OCI-LY1 (cell line): ENCODE data around the gene TOM1L2.

Source experiments
- H2AFZ ChIP-seq: fragments of 200-600 bp; sonication (generic), shearing (Covaris generic); 2 replicates; pipeline ENCODE4 v1.6.0; 2014; ENCODE audit warnings: antibody characterized with exemption, mild to moderate bottlenecking, low read length
- H3F3A ChIP-seq: fragments of 200-600 bp; sonication (generic), shearing (Covaris generic); 2 replicates; pipeline ENCODE4 v1.6.0; 2014; ENCODE audit warnings: mild to moderate bottlenecking, antibody characterized with exemption, low read length, moderate library complexity; ENCODE audit not compliant: insufficient read depth
- H3K27ac ChIP-seq: fragments of 200-600 bp; sonication (generic); 2 replicates; pipeline ENCODE4 v1.5.1; 2014; ENCODE audit warnings: low read length, mixed run types, mild to moderate bottlenecking, low read depth; ENCODE audit not compliant: poor library complexity, severe bottlenecking
- H3K27me3 ChIP-seq: fragments of 200-600 bp; sonication (generic); 2 replicates; pipeline ENCODE4 v1.6.0; 2014; ENCODE audit warnings: antibody characterized with exemption, mild to moderate bottlenecking, low read length, moderate library complexity; ENCODE audit not compliant: insufficient read depth
- H3K36me3 ChIP-seq: fragments of 200-600 bp; sonication (generic); 2 replicates; pipeline ENCODE4 v1.6.1; 2014; ENCODE audit warnings: mild to moderate bottlenecking, antibody characterized with exemption, low read length, moderate library complexity, mixed read lengths; ENCODE audit not compliant: insufficient read depth
- H3K4me1 ChIP-seq: fragments of 200-600 bp; sonication (generic); 2 replicates; pipeline ENCODE4 v1.5.1; 2014; ENCODE audit warnings: mild to moderate bottlenecking, low read length, moderate library complexity; ENCODE audit not compliant: insufficient read depth, severe bottlenecking
- H3K4me2 ChIP-seq: fragments of 200-600 bp; sonication (generic), shearing (Covaris generic); 2 replicates; pipeline ENCODE4 v1.6.1; 2014; ENCODE audit warnings: low read length
- H3K4me3 ChIP-seq: fragments of 200-600 bp; sonication (generic); 2 replicates; pipeline ENCODE4 v1.5.1; 2014; ENCODE audit warnings: low read length, low read depth, mild to moderate bottlenecking, mixed read lengths; ENCODE audit not compliant: poor library complexity, severe bottlenecking
- H3K79me2 ChIP-seq: fragments of 200-600 bp; shearing (Covaris generic); 2 replicates; pipeline ENCODE4 v1.6.1; 2016; ENCODE audit warnings: mixed run types, low read length, mixed read lengths; ENCODE audit not compliant: insufficient read depth
- H3K9ac ChIP-seq: fragments of 200-600 bp; sonication (generic), shearing (Covaris generic); 2 replicates; pipeline ENCODE4 v1.6.1; 2014; ENCODE audit warnings: mild to moderate bottlenecking, low read length, mixed read lengths
- H3K9me2 ChIP-seq: fragments of 200-600 bp; sonication (generic), shearing (Covaris generic); 2 replicates; pipeline ENCODE4 v1.6.1; 2014; ENCODE audit warnings: low read depth, mild to moderate bottlenecking, low read length, mixed read lengths
- H3K9me3 ChIP-seq: fragments of 200-600 bp; shearing (Covaris generic); 2 replicates; pipeline ENCODE4 v1.6.1; 2014; ENCODE audit warnings: low read length, mixed read lengths
- H4K20me1 ChIP-seq: fragments of 200-600 bp; sonication (generic), shearing (Covaris generic); 2 replicates; pipeline ENCODE4 v1.6.0; 2016; ENCODE audit warnings: mild to moderate bottlenecking, low read length; ENCODE audit not compliant: insufficient read depth
- CTCF ChIP-seq: fragments of 200-600 bp; sonication (generic), shearing (Covaris generic); IDR thresholded peaks from 2 replicates; pipeline ENCODE4 v1.5.1; 2017; ENCODE audit warnings: mild to moderate bottlenecking, antibody characterized with exemption, low read length, moderate library complexity, mixed read lengths
- EZH2 ChIP-seq: fragments of 200-600 bp; sonication (generic), shearing (Covaris generic); IDR thresholded peaks from 2 replicates; pipeline ENCODE4 v1.8.0; 2017; ENCODE audit warnings: borderline replicate concordance, mixed run types, mild to moderate bottlenecking, antibody characterized with exemption, low read length, moderate library complexity, mixed read lengths

Gene TOM1L2

GRCh38 chr17:18011286-18011685, 39.1 kb upstream of the TOM1L2 start:
- Histone ChIP-seq H3K4me3 (no peak overlapping the region), H3K79me2 (no peaks in the 10 kb centered on the region), H3K27ac (no peak overlapping the region), H4K20me1 (no peaks in the 10 kb centered on the region), H3K9me3 (0 out of 2 replicates have a peak, but pooled peaks cover 2% of the 10 kb centered on the region), H3K4me1 (no peaks in the 10 kb centered on the region), H3K36me3 (peaks cover 64% of the 10 kb centered on the region), H2AFZ (no peak overlapping the region), H3K9me2 (no peaks in the 10 kb centered on the region), H3K4me2 (no peak overlapping the region), H3F3A (no peaks in the 10 kb centered on the region), H3K27me3 (no peaks in the 10 kb centered on the region), H3K9ac (no peak overlapping the region)
- no peak for TF ChIP-seq CTCF
- no peak for TF ChIP-seq EZH2

- Histone ChIP-seq H3K27me3 (no peaks in the 10 kb centered on the region), H3K79me2 (no peaks in the 10 kb centered on the region), H3K4me1 (no peaks in the 10 kb centered on the region), H3K36me3 (peaks cover 57% of the 10 kb centered on the region), H3F3A (no peaks in the 10 kb centered on the region), H2AFZ (no peak overlapping the region), H4K20me1 (no peaks in the 10 kb centered on the region), H3K4me3 (no peak overlapping the region), H3K9me2 (no peaks in the 10 kb centered on the region), H3K9ac (no peak overlapping the region), H3K4me2 (no peak overlapping the region), H3K27ac (no peak overlapping the region), H3K9me3 (0 out of 2 replicates have a peak, but pooled peaks cover 2% of the 10 kb centered on the region)
- TF ChIP-seq CTCF: no peak
- TF ChIP-seq EZH2: no peak
Measured at GRCh38 chr17:18009609-18010420, 37.6 kb upstream of the TOM1L2 start.

GRCh38 chr17:18008496-18009268, 36.5 kb upstream of the TOM1L2 start:
- H3K4me3 ChIP-seq: no peak overlapping the region
- H2AFZ ChIP-seq: no peak overlapping the region
- 0 out of 2 replicates have a peak, but pooled peaks cover 2% of the 10 kb centered on the region for H3K9me3 ChIP-seq
- H4K20me1 ChIP-seq: no peaks in the 10 kb centered on the region
- TF ChIP-seq CTCF (no peak), EZH2 (no peak)
- no peaks in the 10 kb centered on the region for H3K79me2 ChIP-seq
- no peaks in the 10 kb centered on the region for H3K27me3 ChIP-seq
- H3K4me2 ChIP-seq: no peak overlapping the region
- H3K4me1 ChIP-seq: no peaks in the 10 kb centered on the region
- H3K9me2 ChIP-seq: no peaks in the 10 kb centered on the region
- peaks cover 47% of the 10 kb centered on the region for H3K36me3 ChIP-seq
- no peak overlapping the region for H3K9ac ChIP-seq
- no peaks in the 10 kb centered on the region for H3F3A ChIP-seq
- H3K27ac ChIP-seq: no peak overlapping the region
